Measurements from ENCODE around the gene USP6.
"Not testable (repeated sequence)": the region's sequence is repeated elsewhere in the genome, so short reads cannot be mapped to it uniquely, and the experiment has no call there.

USP6 gene

DNA sequence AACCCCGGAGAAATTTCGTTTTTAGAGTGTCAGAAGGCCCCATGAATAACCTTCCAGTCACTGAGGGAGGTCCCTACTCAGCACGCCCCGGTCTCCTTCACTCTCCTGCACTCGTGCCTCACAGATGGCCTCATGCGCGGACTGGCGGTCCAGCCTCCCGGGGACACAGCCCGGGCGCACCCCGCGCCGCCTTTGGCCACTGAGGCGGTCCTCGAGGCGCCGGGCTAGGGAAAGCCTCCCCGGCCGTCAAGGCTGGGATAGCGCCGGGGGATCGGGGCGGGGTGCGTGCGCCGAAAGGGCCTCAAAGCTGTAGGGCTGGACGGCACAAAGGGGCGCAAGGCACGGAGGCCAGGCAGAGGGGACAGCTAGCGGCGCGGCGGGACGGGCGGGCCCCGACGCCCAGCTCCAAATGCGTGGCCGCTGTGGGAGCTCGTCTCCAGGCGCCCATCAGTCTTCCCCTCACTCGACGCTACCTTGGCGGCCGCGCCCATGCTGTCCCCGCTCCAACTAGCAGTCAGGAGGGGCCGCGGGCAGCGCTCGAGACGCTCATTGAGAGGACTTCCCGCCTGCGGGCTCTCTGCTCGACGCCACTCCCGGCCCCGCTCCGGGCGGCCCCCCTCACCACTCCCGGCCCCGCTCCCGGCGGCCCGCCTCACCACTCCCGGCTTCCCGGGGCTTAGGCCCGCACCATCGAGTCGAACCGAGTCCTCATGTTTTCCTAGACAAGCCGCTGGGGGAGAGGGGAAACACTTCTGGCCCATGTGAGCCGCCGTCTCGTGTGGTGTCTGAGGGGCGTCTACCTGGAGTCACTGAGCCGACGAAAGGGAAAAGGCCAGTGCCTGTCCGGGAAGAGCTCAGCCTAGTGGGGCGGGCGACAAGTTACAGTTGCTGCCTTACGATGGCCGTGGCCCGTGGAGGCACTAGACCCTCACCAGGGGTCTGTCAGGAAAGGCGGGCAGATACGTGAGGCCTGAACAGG, at the start of gene USP6:
Gene USP6, plus strand, starts transcription at position 360 of the 979 bp plus-strand sequence. CDS start 14,336 bp downstream, outside the sequence.
- no peak for DNase-seq

- no peak for DNase-seq
These were observed 47.6 kb upstream of the USP6 start for GRCh38 chr17:5068236-5068635.

GRCh38 chr17:5069724-5070123, 46.1 kb upstream of the USP6 start:
- no peak for DNase-seq

- not testable (repeated sequence) for DNase-seq
These were observed 40.4 kb upstream of the USP6 start for GRCh38 chr17:5075472-5075871.

- not testable (repeated sequence) for DNase-seq
These were observed 38.6 kb upstream of the USP6 start for GRCh38 chr17:5077275-5077674.

DNA sequence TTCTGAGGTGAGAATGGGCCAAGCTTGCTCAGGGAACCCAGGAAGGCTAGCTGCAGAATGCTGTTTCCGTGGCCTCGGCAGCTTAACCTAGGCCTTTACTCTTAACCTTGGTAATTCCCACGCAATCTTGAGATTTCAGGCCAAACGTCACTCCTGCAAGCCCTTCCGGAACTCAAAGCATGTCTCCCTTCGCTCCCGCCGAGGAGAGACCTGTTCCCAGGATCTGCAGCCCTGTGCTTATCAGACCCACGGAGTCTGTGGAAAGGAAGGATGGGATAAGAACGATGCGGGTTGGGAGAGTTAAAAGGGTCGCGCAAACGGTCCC, 38.1 kb upstream of the USP6 start:
- no peak for DNase-seq

GRCh38 chr17:5078106-5079028, 37.5 kb upstream of the USP6 start, which contains the start of gene ZFP3:
Gene ZFP3, plus strand, starts transcription at chr17:5078467. Its CDS starts 13,038 bp downstream, at chr17:5091505.
- peak; percentile 25 for DNase-seq

DNA sequence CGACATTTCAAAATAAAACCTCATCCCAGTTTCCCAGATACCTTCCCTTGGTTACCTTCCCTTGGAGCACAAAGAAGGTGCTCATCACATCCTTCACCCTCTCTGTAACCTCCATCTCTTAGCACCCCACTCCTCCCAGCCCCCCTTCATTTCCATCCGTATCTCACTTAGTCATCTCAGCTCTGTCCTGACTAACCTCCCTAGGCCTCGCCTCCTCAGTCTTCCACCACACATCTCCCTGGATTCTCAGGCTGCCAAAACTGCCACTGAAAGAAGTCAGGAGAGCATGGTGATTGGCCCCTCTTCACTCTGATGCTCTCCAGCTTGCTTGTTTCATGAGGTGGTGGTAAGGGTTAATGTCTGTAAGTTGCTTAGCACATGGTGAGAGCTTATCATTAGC, 35.2 kb upstream of the USP6 start:
- no peak for DNase-seq

- DNase-seq = no peak
These were observed 23.4 kb upstream of the USP6 start for GRCh38 chr17:5092218-5093010.

DNA sequence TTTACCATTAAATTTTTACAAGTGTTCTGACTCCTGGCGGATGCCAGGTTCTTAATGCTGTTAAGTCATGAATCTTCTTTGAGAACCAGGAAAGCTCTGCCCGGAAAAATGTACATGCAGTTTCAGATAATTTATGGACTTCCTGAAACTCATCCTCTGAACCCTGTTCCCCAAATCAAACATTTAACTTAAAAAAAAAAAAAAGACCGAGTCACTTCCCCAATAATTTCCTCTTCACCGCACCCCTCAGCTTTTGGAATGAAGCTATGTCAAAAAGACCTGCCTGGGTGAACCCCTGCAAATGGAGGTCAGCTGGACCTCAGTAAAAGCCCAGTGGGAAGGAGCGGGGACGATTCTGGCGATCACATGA, 19.1 kb upstream of the USP6 start:
- no peak for DNase-seq

DNA sequence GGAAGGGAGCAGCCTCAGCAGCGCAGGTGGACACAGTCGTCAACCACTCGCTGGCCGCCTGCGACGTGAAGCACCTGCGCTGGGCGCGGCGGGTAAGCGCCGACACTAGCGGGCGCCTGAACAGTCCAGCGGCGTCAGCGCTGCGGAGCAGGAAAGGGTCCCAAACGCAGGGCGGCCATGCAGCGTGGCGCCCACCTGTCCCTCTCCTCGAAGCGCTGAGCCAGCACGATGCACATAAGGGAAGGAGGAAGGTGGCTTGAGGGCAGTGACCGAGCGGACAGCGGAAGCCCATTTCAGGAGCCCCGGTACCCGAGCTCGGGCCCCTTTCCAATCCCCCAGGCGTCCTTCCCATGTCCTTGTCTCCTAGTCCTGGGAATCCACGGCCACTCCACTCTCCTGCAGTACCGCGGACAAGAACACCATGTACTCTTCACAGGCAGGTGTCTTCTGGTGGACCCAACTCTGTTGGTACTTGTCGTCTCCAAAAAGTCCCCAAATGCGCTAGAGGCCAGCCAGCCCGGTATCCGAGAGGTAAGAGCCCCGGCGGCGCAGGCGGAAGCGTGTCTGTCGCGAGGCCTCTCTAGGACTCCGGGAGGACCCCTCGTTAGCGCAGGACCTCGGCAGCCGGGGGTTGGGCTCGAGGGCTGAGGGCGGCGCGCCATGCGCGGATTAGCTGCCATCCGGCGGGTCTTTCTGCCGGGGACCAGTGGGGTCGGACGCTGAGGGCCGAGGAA, 18.6 kb upstream of the USP6 start:
- DNase-seq = no peak

GRCh38 chr17:5099271-5099670, 16.6 kb upstream of the USP6 start:
- no peak for DNase-seq

- DNase-seq = no peak
These were observed 15.0 kb upstream of the USP6 start for GRCh38 chr17:5100832-5101231.

DNA sequence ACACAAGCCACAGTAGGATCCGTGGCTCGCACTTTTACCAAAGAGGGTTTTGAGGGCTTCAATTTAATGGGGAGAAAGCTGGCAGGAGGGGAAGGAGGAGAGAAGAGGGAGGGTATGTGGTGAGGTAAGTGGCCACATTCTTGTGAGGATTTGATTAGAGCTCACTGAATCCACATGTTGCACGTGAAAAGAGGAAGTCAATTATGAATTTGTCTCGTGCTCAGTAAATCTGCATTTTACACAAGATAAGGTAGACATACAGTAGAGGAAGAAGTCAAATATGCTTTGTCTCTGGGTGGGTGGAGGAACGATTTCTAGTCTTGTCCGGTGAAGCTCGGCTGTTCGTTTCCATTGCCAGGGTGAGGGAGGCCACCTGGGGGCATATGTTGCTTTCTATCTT, 5.0 kb upstream of the USP6 start:
- no peak for DNase-seq

- peak; percentile 33 for DNase-seq
These were observed 4.2 kb upstream of the USP6 start, which contains the start of gene ZNF232 for GRCh38 chr17:5111402-5112204. Gene ZNF232, minus strand, starts transcription at chr17:5111878. Its CDS starts 56 bp downstream, at chr17:5111822.

DNA sequence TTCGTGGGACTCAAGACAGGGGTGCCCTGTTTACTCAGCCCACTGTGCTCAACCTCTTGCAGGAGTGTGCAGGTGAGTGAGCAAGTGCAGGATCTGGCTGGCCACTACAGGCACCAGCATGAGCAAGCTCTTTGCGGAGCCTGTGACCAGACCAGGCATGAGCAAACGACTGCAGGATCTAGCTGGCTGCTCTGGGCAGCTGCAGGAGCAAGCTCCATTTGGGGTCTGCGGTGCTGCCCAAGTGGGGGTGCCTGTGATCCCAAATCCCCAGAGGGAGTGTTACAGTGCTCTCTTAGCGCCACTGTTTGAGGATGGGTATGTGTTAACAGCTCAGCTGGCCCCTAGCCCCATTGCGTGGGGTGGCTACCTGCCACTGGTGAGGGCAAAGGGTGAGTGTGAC, 2.4 kb downstream of the USP6 start:
- DNase-seq = no peak

GRCh38 chr17:5120036-5120435, 4.2 kb downstream of the USP6 start:
- DNase-seq = no peak

GRCh38 chr17:5120436-5121185, 4.8 kb downstream of the USP6 start:
- DNase-seq = not testable (repeated sequence)

DNA sequence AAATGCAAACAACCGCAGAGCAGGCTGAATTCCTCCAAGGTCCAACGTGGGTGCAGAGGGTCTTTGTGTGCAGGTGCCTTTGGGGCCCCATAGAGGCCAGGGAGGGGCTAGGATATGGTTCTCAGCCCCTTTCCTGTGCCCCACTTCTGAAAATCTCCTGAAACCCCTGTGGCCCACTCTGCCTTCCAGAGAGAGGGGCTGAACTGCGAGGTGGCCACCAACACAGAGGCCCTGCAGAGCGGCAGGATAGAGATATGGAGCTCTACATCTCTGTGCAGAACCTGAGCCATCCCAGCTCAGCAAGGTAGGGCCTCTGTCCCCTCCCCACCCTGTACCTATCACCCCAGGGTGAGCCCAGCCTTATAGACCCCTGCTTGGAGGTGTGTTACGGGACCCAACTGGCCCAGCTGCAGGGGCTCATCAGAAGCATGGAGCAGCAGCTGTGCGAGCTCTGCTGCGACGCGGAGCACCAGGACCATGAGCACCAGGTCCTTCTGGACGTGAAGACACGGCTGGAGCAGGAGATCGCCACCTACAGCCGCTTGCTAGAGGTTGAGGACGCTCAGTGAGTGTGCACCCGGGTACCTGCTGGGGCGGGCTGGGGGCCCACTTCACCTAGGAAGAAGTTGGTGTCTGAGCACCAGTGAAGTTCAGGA, 5.5 kb downstream of the USP6 start:
- DNase-seq = no peak

DNA sequence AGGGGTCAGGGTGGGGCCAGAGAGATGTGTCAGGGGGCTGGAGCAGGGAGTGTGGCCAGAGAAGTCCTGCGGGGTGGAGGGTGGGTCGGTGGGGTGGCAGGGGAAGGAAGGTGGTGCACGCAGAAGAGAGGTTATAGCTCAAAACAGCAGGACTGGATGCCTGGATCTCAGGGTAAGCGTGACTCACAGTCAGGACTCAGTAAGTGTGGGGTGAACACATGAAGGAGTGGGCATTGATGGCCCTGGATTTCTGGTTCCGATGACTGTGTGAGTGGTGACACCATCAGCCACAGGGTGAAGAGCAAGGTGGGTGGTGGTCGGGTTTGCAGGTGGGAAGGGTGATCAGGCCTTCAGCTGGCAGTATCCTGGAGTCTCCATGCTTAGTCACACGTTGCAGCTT, 6.2 kb downstream of the USP6 start:
- not testable (repeated sequence) for DNase-seq
